HFF-Myc (cell line): ENCODE results near the gene MAP3K21.
A peak's percentile ranks its signal among the peaks of the same experiment; 100 is the strongest.

ENCODE experiments used
- DNase-seq: peaks from one replicate; pipeline ENCODE4 v3.0.0-alpha.2; 2011; ENCODE audit warnings: low read depth; ENCODE audit errors: extremely low read depth
- H3K4me3 ChIP-seq: replicated peaks from 2 replicates; pipeline ENCODE4 v1.5.1; 2011; ENCODE audit warnings: low read depth, mild to moderate bottlenecking, control low read depth, low read length
- TF ChIP-seq, protein P1 (sequence below): IDR thresholded peaks from 2 replicates; pipeline ENCODE4 v1.5.1; 2012; ENCODE audit warnings: mild to moderate bottlenecking, low read depth, low read length, control low read depth; ENCODE audit errors: missing control alignments

Gene MAP3K21

DNA sequence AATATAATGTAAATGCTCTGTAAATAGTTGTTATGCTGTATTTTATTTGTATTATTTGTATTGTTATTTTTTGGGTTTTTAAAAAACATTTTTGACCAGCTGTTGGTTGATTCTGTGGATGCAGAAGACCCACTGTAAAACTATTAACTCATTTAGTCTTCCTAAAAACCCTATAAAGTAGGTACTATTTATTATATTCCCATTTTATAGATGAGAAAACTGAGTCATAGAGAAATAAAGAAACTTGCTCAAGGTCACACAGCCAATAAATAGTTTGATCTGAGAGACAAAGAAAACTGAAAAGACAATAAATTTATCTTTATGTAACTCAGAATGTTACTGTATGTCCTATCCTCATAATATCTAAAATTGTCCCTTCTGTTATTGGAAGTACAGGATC, 1.2 kb upstream of the MAP3K21 start:
- DNase-seq, result no peak
- no peak overlapping the region for H3K4me3 ChIP-seq
- TF ChIP-seq, protein P1, sequence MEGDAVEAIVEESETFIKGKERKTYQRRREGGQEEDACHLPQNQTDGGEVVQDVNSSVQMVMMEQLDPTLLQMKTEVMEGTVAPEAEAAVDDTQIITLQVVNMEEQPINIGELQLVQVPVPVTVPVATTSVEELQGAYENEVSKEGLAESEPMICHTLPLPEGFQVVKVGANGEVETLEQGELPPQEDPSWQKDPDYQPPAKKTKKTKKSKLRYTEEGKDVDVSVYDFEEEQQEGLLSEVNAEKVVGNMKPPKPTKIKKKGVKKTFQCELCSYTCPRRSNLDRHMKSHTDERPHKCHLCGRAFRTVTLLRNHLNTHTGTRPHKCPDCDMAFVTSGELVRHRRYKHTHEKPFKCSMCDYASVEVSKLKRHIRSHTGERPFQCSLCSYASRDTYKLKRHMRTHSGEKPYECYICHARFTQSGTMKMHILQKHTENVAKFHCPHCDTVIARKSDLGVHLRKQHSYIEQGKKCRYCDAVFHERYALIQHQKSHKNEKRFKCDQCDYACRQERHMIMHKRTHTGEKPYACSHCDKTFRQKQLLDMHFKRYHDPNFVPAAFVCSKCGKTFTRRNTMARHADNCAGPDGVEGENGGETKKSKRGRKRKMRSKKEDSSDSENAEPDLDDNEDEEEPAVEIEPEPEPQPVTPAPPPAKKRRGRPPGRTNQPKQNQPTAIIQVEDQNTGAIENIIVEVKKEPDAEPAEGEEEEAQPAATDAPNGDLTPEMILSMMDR, result no peak

GRCh38 chr1:233326811-233327650, 493 bp upstream of the MAP3K21 start:
- DNase-seq, result no peak
- H3K4me3 ChIP-seq, result peak overlapping the region; percentile 49
- TF ChIP-seq, protein P1, result no peak

GRCh38 chr1:233328142-233328921, 808 bp downstream of the MAP3K21 start:
- H3K4me3 ChIP-seq, result peak overlapping the region; percentile 49
- DNase-seq, result no peak

GRCh38 chr1:233331676-233332519, 4.4 kb downstream of the MAP3K21 start:
- H3K4me3 ChIP-seq, result no peak overlapping the region
- no peak for DNase-seq
- TF ChIP-seq, protein P1, result no peak

More at GRCh38 chr1:233328142-233328921, 808 bp downstream of the MAP3K21 start:
- TF ChIP-seq, protein P1, result no peak

GRCh38 chr1:233333086-233333485, 5.6 kb downstream of the MAP3K21 start:
- TF ChIP-seq, protein P1, result no peak
- no peak for DNase-seq
- H3K4me3 ChIP-seq, result no peak overlapping the region

DNA sequence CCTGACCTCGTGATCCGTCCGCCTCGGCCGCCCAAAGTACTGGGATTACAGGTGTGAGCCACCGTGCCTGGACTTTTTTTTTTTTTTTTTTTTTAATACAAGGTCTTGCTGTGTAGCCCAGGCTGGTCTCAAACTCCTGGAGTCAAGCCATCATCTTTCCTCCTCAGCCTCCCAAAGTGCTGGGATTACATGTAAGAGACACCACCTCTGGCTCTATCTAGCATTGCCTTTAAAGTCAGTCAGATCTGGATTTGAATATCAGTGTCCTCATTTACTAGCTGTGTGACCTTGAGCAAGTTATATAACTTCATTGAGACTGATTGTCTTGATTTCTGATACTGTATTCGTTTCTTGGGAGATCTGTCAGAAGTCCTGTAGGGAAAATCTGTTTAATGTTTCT, 6.6 kb downstream of the MAP3K21 start:
- no peak for DNase-seq
- no peak overlapping the region for H3K4me3 ChIP-seq
- TF ChIP-seq, protein P1, result no peak
